WTC11 (cell line): ENCODE measurements around the gene KRTAP2-4. TPM values are rescaled to one million over a fixed set of nuclear protein-coding genes. Genes with fewer than 3 reads are reported as not detected.
"Not testable (repeated sequence)": the region's sequence is repeated elsewhere in the genome, so short reads cannot be mapped to it uniquely, and the experiment has no call there.

ENCODE experiments used
- ATAC-seq: fragments of 200-7000 bp; cut with Tn5 transposase; 2 replicates; pipeline ENCODE4 v1.10.0; 2021; ENCODE audit warnings: mild to moderate bottlenecking, moderate library complexity
- CTCF ChIA-PET: fragments of 300-600 bp; sonication (Branson Sonifier 250); formaldehyde crosslinking; loops from one replicate; lab custom pipeline; 2021; ENCODE audit warnings: antibody characterized with exemption; lab: Charles Lee
- POLR2A ChIA-PET: fragments of 350-600 bp; sonication (Branson Sonifier 250); formaldehyde crosslinking; loops from one replicate; lab custom pipeline; 2021; ENCODE audit warnings: antibody characterized with exemption; lab: Charles Lee
- DNase-seq: peaks from one replicate; pipeline ENCODE4 v3.0.0; 2021; ENCODE audit warnings: low spot score
- H3K27ac Mint-ChIP-seq: 2 replicates; pipeline ENCODE4 v1.8.0; 2021; ENCODE audit warnings: mixed read lengths
- H3K27me3 Mint-ChIP-seq: 2 replicates; pipeline ENCODE4 v1.8.0; 2021; ENCODE audit warnings: low read depth, mild to moderate bottlenecking, moderate library complexity, mixed read lengths
- H3K36me3 Mint-ChIP-seq: 2 replicates; pipeline ENCODE4 v1.8.0; 2021; ENCODE audit warnings: mixed read lengths
- H3K4me1 Mint-ChIP-seq: 2 replicates; pipeline ENCODE4 v1.8.0; 2022; ENCODE audit warnings: mixed read lengths
- H3K4me3 Mint-ChIP-seq: 2 replicates; pipeline ENCODE4 v1.8.0; 2021; ENCODE audit warnings: mild to moderate bottlenecking, moderate library complexity, mixed read lengths
- H3K9me3 Mint-ChIP-seq: 2 replicates; pipeline ENCODE4 v1.8.0; 2021; ENCODE audit warnings: mixed read lengths
- CDX4 ChIP-seq: fragments of 250-450 bp; sonication (Bioruptor Pico); IDR thresholded peaks from 2 replicates; pipeline ENCODE4 v1.9.0; 2021; ENCODE audit warnings: moderate library complexity, mild to moderate bottlenecking, inconsistent platforms, borderline replicate concordance
- E2F4 ChIP-seq: sonication (generic); formaldehyde crosslinking; IDR thresholded peaks from 2 replicates; pipeline ENCODE4 v1.8.1; 2022; ENCODE audit warnings: low read depth, mild to moderate bottlenecking, moderate library complexity, missing genetic modification reagents, borderline replicate concordance
- JAZF1 ChIP-seq: fragments of 250-450 bp; sonication (Bioruptor Pico); IDR thresholded peaks from 2 replicates; pipeline ENCODE4 v1.9.0; 2021; ENCODE audit warnings: moderate library complexity, mild to moderate bottlenecking, inconsistent platforms
- MLX ChIP-seq: sonication (generic); formaldehyde crosslinking; IDR thresholded peaks from 2 replicates; pipeline ENCODE4 v1.8.1; 2023; ENCODE audit warnings: mild to moderate bottlenecking, missing genetic modification reagents, moderate library complexity
- MYBL2 ChIP-seq: sonication (generic); formaldehyde crosslinking; IDR thresholded peaks from 2 replicates; pipeline ENCODE4 v1.8.1; 2023; ENCODE audit warnings: mild to moderate bottlenecking, moderate library complexity, missing genetic modification reagents
- NFE2L1 ChIP-seq: sonication (generic); formaldehyde crosslinking; IDR thresholded peaks from 2 replicates; pipeline ENCODE4 v1.8.1; 2023; ENCODE audit warnings: missing genetic modification reagents
- RELA ChIP-seq: sonication (generic); formaldehyde crosslinking; IDR thresholded peaks from 2 replicates; pipeline ENCODE4 v1.8.1; 2022; ENCODE audit warnings: missing genetic modification reagents, mild to moderate bottlenecking, borderline replicate concordance
- USF1 ChIP-seq: sonication (generic); formaldehyde crosslinking; IDR thresholded peaks from 2 replicates; pipeline ENCODE4 v1.8.0; 2022; ENCODE audit warnings: mild to moderate bottlenecking, missing genetic modification reagents
- ZNF423 ChIP-seq: fragments of 250-450 bp; sonication (Bioruptor Pico); IDR thresholded peaks from 2 replicates; pipeline ENCODE4 v2.1.2; 2022; ENCODE audit warnings: mild to moderate bottlenecking, moderate library complexity
- ZNF512 ChIP-seq: sonication (generic); formaldehyde crosslinking; IDR thresholded peaks from 2 replicates; pipeline ENCODE4 v1.8.1; 2022; ENCODE audit warnings: missing genetic modification reagents, borderline replicate concordance
- ZNF532 ChIP-seq: fragments of 250-450 bp; sonication (Bioruptor Pico); IDR thresholded peaks from 2 replicates; pipeline ENCODE4 v1.9.0; 2021; ENCODE audit warnings: mild to moderate bottlenecking, borderline replicate concordance
- total RNA-seq: library from RNA; stranded (reverse); gene quantifications from 3 replicates; pipeline ENCODE4 v1.2.3, GENCODE V29; 2021
- TF ChIP-seq, protein P1 (sequence below): sonication (generic); formaldehyde crosslinking; IDR thresholded peaks from 2 replicates; pipeline ENCODE4 v1.8.0; 2022; ENCODE audit warnings: mild to moderate bottlenecking, missing genetic modification reagents
- TF ChIP-seq, protein P2 (sequence below): sonication (generic); formaldehyde crosslinking; IDR thresholded peaks from 2 replicates; pipeline ENCODE4 v1.8.1; 2023; ENCODE audit warnings: mild to moderate bottlenecking, missing genetic modification reagents
- TF ChIP-seq, protein P3 (sequence below): sonication (generic); formaldehyde crosslinking; IDR thresholded peaks from 2 replicates; pipeline ENCODE4 v1.8.1; 2022; ENCODE audit warnings: mild to moderate bottlenecking, missing genetic modification reagents, moderate library complexity, borderline replicate concordance

The KRTAP2-4 gene
- total RNA-seq, 1 experiment from 2014 or later, result not detected

DNA sequence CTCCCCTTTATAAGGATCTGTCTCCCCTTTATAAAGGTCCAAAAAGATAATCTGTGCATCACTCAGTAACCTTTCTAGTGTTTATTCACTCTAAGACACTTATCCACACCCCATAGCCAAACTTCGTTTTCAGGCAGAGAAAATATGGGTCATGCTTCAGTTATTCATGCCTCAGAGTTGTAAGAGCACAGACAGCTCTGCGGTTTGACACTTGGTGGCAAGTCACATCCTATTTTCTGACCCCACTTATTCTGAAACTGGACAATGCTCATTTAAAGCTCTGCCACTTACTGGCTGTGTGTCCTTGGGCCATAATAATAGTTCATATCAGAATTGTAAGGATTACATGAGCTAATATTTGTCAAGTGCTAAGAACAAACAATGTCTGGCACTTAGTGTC lies 16.6 kb downstream of the KRTAP2-4 start (continued):
- TF ChIP-seq ZNF532 (CRISPR knock-in tag) (no peak), JAZF1 (CRISPR knock-in tag) (no peak)

GRCh38 chr17:41048441-41048840 lies 17.2 kb downstream of the KRTAP2-4 start:
- POLR2A ChIA-PET, result no interaction called here
- TF ChIP-seq, protein P1, sequence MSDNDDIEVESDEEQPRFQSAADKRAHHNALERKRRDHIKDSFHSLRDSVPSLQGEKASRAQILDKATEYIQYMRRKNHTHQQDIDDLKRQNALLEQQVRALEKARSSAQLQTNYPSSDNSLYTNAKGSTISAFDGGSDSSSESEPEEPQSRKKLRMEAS (CRISPR knock-in tag), result no peak
- TF ChIP-seq, protein P2, sequence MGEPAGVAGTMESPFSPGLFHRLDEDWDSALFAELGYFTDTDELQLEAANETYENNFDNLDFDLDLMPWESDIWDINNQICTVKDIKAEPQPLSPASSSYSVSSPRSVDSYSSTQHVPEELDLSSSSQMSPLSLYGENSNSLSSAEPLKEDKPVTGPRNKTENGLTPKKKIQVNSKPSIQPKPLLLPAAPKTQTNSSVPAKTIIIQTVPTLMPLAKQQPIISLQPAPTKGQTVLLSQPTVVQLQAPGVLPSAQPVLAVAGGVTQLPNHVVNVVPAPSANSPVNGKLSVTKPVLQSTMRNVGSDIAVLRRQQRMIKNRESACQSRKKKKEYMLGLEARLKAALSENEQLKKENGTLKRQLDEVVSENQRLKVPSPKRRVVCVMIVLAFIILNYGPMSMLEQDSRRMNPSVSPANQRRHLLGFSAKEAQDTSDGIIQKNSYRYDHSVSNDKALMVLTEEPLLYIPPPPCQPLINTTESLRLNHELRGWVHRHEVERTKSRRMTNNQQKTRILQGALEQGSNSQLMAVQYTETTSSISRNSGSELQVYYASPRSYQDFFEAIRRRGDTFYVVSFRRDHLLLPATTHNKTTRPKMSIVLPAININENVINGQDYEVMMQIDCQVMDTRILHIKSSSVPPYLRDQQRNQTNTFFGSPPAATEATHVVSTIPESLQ (CRISPR knock-in tag), result no peak
- TF ChIP-seq NFE2L1 (no peak), USF1 (CRISPR knock-in tag) (no peak), ZNF423 (CRISPR knock-in tag) (no peak), MYBL2 (CRISPR knock-in tag) (no peak), RELA (CRISPR knock-in tag) (no peak)
- Mint-ChIP-seq H3K4me1 (peaks cover 24% of the 10 kb centered on the region), H3K4me3 (no peak overlapping the region), H3K27ac (no peak overlapping the region; the same call in 1 of the 2 replicates), H3K36me3 (no peaks in the 10 kb centered on the region), H3K9me3 (peaks cover 5% of the 10 kb centered on the region), H3K27me3 (no peaks in the 10 kb centered on the region; the same call in 1 of the 2 replicates)
- ATAC-seq (no peak), DNase-seq (no peak)
- CTCF ChIA-PET, result interaction anchor here (0.6 kb wide), 1 partner anchor 420 kb away, joined by 4 read pairs; no protein-coding TSS in a partner anchor

DNA sequence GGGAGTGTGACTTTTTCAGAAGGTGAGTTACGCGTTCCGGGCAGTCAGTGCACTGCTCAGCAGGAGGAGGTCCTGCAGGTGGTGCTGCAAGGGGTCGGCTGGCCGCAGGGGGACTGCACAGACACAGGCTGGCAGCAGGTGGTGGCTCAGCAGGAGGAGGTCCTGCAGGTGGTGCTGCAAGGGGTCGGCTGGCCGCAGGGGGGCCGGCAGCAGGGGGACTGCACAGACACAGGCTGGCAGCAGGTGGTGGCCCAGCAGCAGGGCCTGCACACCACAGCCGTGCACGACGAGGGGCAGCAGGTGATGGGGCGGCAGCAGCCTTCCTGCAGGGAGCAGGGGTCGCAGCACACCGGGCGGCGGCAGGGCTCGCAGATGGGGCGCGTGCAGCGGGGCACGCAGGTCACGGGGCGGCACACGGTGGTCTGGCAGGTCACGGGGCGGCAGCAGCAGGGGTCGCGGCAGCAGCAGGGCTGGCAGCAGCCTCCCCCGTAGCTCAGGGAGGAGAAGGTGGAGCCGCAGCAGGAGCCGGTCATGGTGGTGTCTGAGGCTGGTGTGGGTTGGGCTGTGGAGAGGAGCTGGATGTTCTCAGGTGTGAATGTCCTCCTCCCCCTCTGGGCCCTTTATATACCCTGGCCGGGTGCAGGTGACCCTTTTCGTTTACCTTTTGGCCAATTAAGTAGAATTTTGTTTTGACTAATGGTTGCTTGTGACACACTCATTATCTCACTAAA lies 18.8 kb downstream of the KRTAP2-4 start, which contains the start of gene KRTAP2-1:
KRTAP2-1 (minus strand) TSS at position 582 of the 731 bp plus-strand sequence; CDS start at position 533, 49 bp downstream.
- Mint-ChIP-seq H3K4me1 (peaks cover 24% of the 10 kb centered on the region), H3K9me3 (peaks cover 18% of the 10 kb centered on the region)
- DNase-seq, H3K27me3 Mint-ChIP-seq, H3K36me3 Mint-ChIP-seq, POLR2A ChIA-PET, H3K27ac Mint-ChIP-seq, CTCF ChIA-PET, H3K4me3 Mint-ChIP-seq: not testable (repeated sequence)
- ATAC-seq, result peak; percentile 32; the same call in 1 of the 2 replicates
- peak; percentile 95 for TF ChIP-seq ZNF423 (CRISPR knock-in tag)

DNA sequence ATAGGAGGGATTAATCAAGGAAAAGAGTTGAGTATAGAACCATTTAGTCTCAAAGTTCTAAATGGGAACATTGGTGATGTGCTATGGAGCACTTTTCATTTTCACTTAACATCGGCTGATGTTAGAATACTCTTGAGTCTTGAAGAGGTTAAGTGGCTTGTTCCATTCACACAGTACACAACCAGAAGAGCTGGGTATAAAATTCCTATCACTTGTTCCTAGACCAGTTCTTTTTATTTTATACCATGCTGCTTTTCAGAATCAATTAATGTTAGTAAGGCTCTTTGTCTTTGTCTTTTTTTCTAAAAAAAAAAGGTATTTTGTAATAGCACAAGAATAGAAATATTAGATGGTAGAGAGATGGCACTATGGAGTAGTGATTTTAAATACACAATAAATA lies 22.7 kb downstream of the KRTAP2-4 start:
- ChIA-PET CTCF (no interaction called here), POLR2A (no interaction called here)
- ATAC-seq (no peak), DNase-seq (no peak)
- H3K9me3 Mint-ChIP-seq, result peaks cover 18% of the 10 kb centered on the region
- TF ChIP-seq, protein P3, sequence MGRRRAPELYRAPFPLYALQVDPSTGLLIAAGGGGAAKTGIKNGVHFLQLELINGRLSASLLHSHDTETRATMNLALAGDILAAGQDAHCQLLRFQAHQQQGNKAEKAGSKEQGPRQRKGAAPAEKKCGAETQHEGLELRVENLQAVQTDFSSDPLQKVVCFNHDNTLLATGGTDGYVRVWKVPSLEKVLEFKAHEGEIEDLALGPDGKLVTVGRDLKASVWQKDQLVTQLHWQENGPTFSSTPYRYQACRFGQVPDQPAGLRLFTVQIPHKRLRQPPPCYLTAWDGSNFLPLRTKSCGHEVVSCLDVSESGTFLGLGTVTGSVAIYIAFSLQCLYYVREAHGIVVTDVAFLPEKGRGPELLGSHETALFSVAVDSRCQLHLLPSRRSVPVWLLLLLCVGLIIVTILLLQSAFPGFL (CRISPR knock-in tag), result no peak
- TF ChIP-seq ZNF512 (no peak), MLX (CRISPR knock-in tag) (no peak), CDX4 (no peak), E2F4 (CRISPR knock-in tag) (no peak)
- TF ChIP-seq, all 79 proteins: peak for 0
- Mint-ChIP-seq H3K27ac (no peak overlapping the region), H3K27me3 (no peaks in the 10 kb centered on the region; the same call in 1 of the 2 replicates), H3K4me1 (peaks cover 25% of the 10 kb centered on the region), H3K4me3 (no peak overlapping the region), H3K36me3 (no peaks in the 10 kb centered on the region)
